ENCODE results near the gene DMD.

GRCh38 chrX:31349515-31349914, 1861.8 kb downstream of the DMD start:
- TF ChIP-seq CTCF (conservative IDR thresholded peaks at IDR 0.05 in 1 of 2, IDR thresholded peaks at IDR 0.05 in 1 of 2; ENCODE audit: low read depth in 1 of 2, low read length in 2 of 2) (no peak), EZH2 (IDR thresholded peaks at IDR 0.05; ENCODE audit: low read length, missing control alignments) (no peak)
